EH (cell line): ENCODE measurements around the gene PSEN1.

ENCODE experiments used
- DNase-seq: peaks from one replicate; pipeline ENCODE4 v3.0.0-alpha.2; 2015; ENCODE audit warnings: low read depth

PSEN1 gene

GRCh38 chr14:73254247-73255004 is 118.1 kb downstream of the PSEN1 start:
- DNase-seq, result no peak

DNA sequence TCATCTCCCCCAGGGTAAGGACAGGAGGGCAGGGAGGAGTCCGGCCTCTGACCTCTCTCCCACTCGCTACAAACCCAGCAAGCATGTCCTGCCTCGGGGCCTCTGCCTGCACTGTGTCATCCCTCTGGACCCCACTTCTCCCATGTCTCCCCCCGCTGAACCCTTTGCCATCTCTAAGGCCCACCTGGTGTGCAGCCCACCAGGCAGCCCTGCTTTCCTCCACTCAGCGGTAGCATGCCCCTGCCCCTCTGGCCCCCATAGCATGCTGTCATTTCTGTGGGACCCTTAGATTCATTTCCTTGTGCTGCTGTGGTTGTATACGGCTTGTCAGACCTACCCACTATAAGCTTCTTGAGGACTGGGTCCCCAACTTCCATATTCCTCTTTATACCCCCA is 118.7 kb downstream of the PSEN1 start:
- no peak for DNase-seq

GRCh38 chr14:73255693-73256225 is 119.5 kb downstream of the PSEN1 start:
- DNase-seq, result no peak

DNA sequence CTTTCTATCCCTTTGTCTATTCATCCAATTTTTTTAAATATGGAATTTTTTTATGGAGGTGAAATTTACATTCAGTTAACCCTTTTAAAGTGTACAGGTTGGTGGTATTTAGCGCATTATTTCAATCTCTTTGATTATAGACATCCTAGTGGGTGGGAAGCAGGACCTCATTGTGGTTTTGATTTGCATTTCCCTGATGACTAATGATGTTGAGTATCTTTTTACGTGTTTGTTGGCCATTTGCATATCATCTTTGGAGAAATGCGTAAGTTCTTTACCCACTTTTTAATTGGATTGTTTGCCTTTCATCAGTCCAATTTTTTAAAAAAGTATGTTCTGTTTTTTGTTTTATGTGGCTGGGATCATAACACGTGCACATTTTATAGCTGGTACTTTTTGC is 121.8 kb downstream of the PSEN1 start:
- DNase-seq, result no peak

- no peak for DNase-seq
Observed at GRCh38 chr14:73258845-73259611, 122.7 kb downstream of the PSEN1 start.

DNA sequence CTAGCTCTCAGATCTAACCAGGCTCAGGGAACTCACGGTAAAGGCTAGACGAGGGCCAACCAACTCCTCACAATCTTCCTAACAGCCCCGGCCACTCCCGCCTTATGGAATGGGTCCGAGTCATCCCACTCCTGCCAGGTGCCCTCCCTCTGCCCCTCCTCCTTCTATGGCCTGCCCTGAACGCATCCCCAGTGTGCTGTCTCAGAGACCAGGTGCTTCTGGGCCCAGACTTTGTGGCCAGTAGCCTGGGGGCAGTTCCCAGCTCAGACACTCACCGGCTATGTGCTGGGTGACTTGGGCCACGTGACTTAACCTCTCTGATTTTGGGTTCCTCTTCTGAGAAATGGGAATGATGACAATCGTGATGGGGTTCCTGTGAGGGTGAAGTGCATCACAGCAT is 123.5 kb downstream of the PSEN1 start:
- no peak for DNase-seq

DNA sequence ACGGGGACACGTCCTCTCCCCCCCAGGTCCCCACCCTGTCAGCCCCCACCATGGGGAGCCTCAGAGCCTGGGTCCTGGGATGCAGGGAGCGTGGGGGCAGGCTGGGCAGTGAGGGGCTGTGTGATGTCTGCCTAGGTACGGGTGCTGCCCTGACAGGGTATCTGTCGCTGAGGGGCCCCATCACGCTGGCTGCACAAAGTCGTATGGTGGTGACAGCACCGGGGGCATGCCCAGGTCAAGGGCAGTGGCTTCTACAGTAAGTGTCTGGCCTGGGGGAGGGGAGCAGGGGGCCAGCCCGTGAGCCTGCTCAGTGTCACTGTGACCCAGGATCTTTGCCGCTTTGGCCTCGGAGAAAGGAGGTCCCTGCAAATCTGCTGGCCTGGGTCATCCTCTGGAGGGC is 124.3 kb downstream of the PSEN1 start:
- no peak for DNase-seq

- DNase-seq, result no peak
Observed at GRCh38 chr14:73261075-73261474, 124.8 kb downstream of the PSEN1 start.

- DNase-seq, result no peak
Observed at GRCh38 chr14:73261520-73262426, 125.5 kb downstream of the PSEN1 start.

- DNase-seq, result no peak
Observed at GRCh38 chr14:73262427-73263183, 126.3 kb downstream of the PSEN1 start.

DNA sequence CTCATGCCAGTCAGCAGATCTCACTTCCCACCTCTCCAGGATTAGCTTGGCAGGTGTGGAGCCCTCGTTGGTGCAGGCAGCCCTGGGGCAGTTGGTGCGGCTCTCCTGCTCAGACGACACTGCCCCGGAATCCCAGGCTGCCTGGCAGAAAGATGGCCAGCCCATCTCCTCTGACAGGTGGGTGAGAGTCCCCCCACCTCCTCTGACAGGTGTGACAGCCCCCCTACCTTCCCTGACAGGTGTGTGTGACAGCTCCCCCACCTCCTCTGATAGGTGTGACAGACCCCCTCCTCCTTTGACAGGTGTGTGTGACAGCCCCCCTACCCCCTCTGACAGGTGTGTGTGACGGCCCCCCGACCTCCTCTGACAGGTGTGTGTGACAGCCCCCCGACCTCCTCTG is 127.3 kb downstream of the PSEN1 start:
- DNase-seq, result no peak

DNA sequence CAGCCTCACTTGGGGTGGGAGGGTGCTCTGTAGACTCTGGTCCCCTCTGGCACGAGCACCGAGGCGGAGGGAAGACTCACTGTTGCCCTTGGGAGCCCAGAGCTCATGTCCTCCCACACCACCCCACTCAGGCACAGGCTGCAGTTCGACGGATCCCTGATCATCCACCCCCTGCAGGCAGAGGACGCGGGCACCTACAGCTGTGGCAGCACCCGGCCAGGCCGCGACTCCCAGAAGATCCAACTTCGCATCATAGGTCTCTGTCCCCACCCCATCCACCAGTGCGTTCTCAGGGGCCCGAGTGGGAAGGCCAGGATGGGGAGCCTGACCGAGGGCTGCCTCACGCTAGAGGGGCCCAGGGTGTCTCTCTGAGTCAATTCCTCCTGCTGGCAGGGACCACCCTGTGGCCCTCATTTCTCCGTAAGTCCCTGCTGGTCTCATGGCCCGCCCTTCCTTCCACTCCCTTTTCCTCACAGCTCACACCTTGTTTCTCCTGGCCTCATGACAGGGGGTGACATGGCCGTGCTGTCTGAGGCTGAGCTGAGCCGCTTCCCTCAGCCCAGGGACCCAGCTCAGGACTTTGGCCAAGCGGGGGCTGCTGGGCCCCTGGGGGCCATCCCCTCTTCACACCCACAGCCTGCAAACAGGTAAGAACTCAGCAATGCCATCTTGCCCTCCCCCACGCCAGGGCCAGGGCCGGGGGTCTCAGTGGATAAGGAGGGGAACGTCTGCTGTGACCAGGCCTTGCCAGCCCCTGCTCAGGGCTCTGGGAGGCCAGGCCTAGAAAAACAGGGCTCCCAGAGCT is 128.0 kb downstream of the PSEN1 start:
- DNase-seq, result no peak

DNA sequence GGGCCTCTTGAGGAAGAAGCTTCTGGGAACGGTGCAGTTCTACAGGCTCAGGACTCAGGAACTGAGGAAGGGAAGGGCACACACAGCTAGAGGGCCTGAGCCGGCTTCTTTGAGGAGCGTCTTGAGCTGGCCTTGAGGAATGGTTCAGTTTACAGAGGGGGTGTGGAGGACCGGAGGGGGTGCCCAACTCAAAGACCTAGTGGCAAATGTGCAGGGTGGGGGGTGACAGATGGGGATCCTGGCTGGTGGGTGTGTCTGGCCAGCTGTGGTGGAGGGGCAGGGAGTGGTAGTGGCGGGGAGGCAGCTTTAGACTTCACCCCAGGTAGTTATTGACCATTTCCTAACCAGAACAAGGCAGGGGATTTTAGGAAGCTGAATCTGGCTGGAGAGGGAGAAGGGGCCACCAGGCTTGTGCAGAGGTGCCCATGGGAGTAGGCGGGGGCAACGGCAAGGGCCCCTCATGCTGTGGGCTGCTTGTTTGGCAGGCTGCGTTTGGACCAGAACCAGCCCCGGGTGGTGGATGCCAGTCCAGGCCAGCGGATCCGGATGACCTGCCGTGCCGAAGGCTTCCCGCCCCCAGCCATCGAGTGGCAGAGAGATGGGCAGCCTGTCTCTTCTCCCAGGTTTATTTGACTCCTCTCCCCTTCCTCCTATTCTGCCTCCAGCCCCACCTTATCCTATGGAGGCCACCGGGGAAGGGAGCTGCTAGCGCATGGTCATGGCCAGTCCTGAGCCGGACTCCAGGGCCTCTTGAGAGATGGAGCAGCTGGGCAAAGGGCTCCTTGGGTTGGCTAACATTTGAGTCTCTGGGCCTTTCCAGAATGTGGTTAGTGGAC is 128.8 kb downstream of the PSEN1 start:
- DNase-seq, result no peak

DNA sequence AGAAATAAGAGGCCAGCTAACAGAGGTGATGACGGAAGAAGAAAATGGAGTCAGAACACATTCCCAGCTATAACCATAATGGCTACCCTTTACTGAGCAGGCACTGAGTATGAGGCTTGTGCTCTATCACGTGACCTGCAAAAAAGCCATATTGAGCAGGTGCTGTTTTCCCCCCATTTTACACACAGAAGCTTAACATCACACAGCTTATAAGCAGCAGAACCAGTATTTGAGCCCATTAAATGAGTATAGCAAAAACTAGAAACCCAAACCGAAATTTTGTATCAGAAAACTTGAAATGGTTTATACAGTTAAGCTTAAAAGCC is 129.4 kb downstream of the PSEN1 start:
- DNase-seq, result no peak

GRCh38 chr14:73266317-73266716 is 130.0 kb downstream of the PSEN1 start:
- DNase-seq, result no peak

- no peak for DNase-seq
Observed at GRCh38 chr14:73267474-73267873, 131.2 kb downstream of the PSEN1 start.

GRCh38 chr14:73269729-73270531 is 133.6 kb downstream of the PSEN1 start:
- DNase-seq, result peak; percentile 35

GRCh38 chr14:73272393-73272792 is 136.1 kb downstream of the PSEN1 start:
- DNase-seq, result no peak
